ENCODE measurements around the gene NUP210.

DNA sequence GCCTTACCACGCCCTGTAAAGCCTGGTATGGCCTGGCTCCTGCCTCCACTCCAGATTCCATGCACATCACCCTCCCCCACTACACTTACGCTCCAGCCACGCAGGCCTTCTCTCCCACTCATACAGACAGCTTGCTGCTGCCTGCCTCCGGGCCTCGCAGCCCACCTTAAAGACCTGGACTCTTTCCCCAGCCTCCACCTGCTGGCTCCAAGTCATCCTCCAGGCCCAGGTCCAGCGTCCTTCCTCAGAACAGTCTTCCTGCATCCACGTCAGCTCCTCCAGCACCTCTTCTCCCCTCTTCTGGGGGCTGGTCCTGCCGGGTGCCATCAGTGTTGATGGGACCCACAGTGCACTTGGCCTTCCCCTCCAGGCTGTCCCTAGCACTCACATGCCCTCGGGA is 75.5 kb downstream of the NUP210 start:
- TF ChIP-seq, protein P1, sequence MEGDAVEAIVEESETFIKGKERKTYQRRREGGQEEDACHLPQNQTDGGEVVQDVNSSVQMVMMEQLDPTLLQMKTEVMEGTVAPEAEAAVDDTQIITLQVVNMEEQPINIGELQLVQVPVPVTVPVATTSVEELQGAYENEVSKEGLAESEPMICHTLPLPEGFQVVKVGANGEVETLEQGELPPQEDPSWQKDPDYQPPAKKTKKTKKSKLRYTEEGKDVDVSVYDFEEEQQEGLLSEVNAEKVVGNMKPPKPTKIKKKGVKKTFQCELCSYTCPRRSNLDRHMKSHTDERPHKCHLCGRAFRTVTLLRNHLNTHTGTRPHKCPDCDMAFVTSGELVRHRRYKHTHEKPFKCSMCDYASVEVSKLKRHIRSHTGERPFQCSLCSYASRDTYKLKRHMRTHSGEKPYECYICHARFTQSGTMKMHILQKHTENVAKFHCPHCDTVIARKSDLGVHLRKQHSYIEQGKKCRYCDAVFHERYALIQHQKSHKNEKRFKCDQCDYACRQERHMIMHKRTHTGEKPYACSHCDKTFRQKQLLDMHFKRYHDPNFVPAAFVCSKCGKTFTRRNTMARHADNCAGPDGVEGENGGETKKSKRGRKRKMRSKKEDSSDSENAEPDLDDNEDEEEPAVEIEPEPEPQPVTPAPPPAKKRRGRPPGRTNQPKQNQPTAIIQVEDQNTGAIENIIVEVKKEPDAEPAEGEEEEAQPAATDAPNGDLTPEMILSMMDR (conservative IDR thresholded peaks at IDR 0.05; ENCODE audit: low read length): no peak
- no peak for TF ChIP-seq EZH2phosphoT487 (IDR thresholded peaks at IDR 0.05; ENCODE audit: borderline replicate concordance)
